ENCODE measurements around the gene BBS9.

The BBS9 gene

GRCh38 chr7:33369888-33370287, 240.5 kb downstream of the BBS9 start:
- DNase-seq (ENCODE audit: low read depth in 2 of 2), result no peak

DNA sequence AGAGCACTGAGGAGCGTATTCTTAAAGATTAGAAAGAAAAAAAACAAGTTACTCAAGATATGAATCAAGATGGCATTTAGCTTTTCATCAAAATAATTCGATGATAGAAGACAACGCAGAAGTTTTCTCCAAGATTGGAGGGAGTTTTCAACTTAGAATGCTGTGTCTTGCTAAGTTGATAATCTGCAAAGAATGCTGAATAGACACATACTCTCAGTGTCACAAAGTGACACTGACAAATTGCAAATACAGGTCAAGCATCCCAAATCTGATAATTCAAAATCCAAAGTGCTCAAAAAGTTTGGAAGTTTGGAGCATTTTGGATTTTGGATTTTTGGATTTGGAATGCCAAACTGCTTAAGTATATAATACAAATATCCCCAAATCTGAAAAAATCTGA, 243.8 kb downstream of the BBS9 start:
- DNase-seq (ENCODE audit: low read depth in 2 of 2), result no peak

DNA sequence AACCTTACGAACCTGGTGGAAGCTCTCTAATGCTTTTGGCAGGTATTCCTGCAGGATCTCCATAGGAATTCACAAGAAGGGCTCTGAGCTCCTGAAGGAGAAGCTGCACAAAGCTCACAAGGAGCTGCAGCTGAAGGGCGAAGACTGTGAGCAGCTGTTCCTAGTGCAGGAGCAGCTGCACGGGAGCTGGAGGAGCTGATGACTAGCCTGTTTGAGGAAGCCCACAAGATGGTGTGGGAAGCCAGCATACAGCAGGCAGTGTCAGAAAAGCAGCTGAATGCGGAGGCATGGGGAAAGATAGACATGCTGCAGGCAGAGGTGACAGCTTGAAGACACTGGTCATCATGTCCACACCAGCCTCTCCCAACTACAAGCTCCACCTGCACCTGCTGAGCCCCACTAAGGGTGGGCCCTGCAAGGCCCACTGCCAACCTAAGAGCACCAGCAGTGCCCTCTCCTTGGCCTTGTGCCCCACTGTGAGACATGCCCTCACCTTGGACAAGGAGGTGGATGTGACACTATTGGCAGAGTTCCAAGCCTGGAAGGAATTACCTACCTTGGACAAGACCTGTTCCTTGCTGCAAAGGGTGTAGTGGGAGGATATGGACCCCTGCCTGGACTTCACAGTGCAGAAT, 250.6 kb downstream of the BBS9 start:
- no peak for DNase-seq (ENCODE audit: low read depth in 2 of 2)

DNA sequence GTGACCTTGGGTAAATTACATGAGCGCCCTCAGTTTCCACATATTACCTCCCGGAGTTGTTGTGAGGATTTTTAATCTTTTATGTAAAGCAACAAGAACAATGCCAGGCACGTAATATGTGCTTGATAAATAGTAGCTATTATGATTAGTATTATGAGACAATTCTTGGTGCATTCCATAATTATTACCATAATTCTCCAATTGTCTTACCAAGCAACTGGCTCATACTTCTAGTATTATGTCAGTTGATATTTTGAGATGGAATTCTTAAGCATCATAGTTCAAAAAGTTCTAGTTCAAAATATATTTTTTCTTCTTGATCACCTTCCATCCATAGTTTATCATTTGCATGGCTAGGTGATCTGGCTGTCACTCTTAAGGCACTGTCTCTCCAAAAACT, 259.0 kb downstream of the BBS9 start:
- DNase-seq (ENCODE audit: low read depth in 2 of 2), result no peak

GRCh38 chr7:33392148-33392547, 262.8 kb downstream of the BBS9 start:
- no peak for DNase-seq (ENCODE audit: low read depth in 2 of 2)

- DNase-seq (ENCODE audit: low read depth in 2 of 2), result no peak
Measured at GRCh38 chr7:33393770-33394169, 264.4 kb downstream of the BBS9 start.

- DNase-seq (ENCODE audit: low read depth in 2 of 2), result no peak
Measured at GRCh38 chr7:33395340-33395739, 266.0 kb downstream of the BBS9 start.

- DNase-seq (ENCODE audit: low read depth in 2 of 2), result no peak
Measured at GRCh38 chr7:33399528-33400213, 270.3 kb downstream of the BBS9 start.

DNA sequence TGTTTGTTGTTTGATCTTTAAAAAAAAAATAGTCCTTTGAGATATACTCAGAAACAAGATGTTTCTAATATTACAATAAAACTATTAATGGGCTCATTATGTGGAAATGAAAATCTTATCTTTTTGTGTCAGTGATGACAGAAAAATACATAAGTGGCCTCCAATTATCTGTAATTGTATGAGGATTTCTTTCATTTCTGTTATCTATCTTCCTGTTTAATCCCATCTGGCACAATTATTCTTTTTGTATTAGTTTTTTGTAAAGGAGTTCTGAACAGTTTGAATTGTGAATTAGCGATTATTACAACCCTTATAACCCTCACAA, 270.8 kb downstream of the BBS9 start:
- DNase-seq (ENCODE audit: low read depth in 2 of 2), result no peak

DNA sequence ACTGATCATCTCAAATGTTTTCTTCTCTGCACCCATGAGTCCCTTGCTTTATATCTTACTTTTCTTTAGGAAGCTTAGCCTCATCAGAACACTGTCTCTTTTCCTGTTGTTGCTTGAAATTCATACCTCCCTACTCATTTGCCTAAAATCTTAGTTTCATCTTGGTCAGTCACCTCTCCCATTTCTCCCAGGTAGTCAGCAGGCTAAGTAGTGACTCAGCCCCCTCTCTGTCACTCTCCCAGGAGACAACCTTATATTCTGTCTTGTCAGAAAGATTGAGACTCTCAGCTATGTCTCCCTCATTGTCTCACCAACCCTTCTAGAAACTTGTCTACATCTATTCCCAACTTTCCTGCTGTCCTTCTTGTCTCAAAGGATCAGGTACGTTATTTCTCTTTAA, 280.9 kb downstream of the BBS9 start:
- DNase-seq (ENCODE audit: low read depth in 2 of 2), result no peak

GRCh38 chr7:33411020-33411419, 281.7 kb downstream of the BBS9 start:
- no peak for DNase-seq (ENCODE audit: low read depth in 2 of 2)

- DNase-seq (ENCODE audit: low read depth in 2 of 2), result no peak
Measured at GRCh38 chr7:33412331-33412730, 283.0 kb downstream of the BBS9 start.

DNA sequence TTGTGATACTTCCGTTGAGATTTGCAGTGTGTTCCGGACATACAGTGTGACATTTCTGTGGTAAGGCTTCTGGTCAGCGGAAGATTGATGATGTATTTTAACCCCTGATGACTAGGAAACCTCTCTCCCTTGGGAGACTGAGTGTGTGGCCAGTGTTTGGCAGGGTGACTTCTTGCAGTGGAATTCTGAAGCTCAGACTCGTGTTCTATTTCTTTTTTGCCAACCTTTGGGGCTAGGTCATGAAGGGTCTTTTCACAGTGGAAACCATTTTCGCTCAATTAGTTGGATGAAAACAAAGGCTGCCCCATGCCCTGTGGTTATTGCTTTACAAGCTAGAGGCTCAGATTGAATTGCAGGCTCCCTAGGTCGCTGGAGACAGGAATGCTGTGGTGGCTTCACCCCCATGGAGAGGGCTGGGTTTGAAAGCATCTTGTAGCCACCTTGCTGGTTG, 288.9 kb downstream of the BBS9 start:
- no peak for DNase-seq (ENCODE audit: low read depth in 2 of 2)

GRCh38 chr7:33420311-33420940, 291.1 kb downstream of the BBS9 start:
- no peak for DNase-seq (ENCODE audit: low read depth in 2 of 2)

GRCh38 chr7:33421429-33421828, 292.1 kb downstream of the BBS9 start:
- DNase-seq (ENCODE audit: low read depth in 2 of 2), result no peak

- DNase-seq (ENCODE audit: low read depth in 2 of 2), result no peak
Measured at GRCh38 chr7:33422141-33422540, 292.8 kb downstream of the BBS9 start.

- no peak for DNase-seq (ENCODE audit: low read depth in 2 of 2)
Measured at GRCh38 chr7:33422825-33423645, 293.7 kb downstream of the BBS9 start.

DNA sequence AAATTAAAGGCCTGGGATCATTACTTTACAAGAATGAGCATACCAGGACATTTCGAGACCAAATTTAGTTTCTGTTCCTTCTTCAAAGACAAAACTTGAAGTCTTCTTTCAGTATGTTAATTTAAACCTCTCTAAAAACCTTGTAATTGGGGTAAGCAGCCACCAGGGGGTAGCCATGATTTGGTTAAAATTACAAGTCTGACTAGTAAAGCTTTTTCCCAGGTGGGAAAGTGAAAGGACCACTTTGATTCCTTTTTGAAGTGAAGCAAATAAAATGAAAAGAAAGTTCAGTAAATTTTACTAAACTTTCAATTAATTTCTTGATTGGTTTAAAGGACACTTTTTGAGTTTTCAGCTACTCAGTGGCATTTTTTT, 294.3 kb downstream of the BBS9 start:
- no peak for DNase-seq (ENCODE audit: low read depth in 2 of 2)

GRCh38 chr7:33425395-33425794, 296.0 kb downstream of the BBS9 start:
- no peak for DNase-seq (ENCODE audit: low read depth in 2 of 2)

DNA sequence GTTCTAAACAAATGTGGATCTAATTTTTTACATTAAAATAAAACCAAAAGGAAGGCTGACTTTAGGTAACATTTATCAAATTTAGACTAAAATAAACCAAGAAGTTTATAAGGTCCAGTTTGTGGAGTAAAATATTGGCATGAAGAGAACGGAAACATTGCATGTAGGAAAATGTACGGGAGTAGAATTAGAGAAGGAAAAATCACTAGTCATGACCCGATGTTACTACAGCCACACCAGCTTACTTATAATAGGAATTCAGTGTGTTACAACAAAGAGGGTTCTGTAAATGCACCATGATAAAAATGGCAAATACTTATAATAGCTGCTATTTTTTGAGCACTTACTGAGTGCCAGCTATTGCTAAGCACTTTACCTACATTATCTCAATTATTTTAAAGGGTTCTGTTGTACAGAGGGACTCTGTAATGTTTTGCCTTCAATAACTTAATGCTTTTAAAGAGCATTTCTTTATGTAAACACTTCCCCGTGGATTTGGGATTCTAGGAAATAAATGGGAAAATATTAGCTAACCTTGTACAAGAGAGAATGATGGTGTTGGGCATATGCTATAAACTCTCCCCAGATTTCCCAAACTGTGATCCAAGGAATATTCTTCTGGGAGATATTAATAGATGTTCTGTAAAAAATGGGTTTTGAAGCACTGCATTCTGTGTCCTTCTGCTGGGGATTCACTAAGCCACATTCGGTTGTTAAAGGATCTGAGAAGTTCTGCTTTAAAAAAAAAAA, 296.7 kb downstream of the BBS9 start:
- no peak for DNase-seq (ENCODE audit: low read depth in 2 of 2)

DNA sequence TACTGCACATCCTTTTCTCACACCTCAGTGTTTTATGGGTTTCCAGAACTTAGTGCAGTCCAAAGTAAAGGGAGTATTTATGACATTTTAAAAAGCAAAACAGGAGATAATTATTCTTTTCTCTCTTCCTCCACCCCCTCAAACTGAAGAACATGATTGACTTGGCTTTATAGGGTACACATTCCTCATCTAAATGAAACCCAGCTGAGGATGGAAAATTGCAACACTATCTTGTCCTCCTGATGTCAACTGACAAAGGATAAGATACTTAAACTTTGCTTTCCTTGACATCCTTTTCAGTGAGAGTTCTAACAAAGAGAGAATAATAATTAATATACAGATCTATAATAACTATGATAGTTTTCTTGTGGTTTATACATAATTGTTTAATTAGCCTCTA, 299.1 kb downstream of the BBS9 start:
- DNase-seq (ENCODE audit: low read depth in 2 of 2), result no peak

- DNase-seq (ENCODE audit: low read depth in 2 of 2), result no peak
Measured at GRCh38 chr7:33431543-33431942, 302.2 kb downstream of the BBS9 start.

All from stimulated activated CD4-positive, alpha-beta T cell treated with anti-CD3 and anti-CD28 coated beads, Interleukin-1b, Interleukin-23, amount 100 ng/mL, for 4 hours (primary cell).